ENCODE data around the gene PLCL1.

Gene PLCL1

DNA sequence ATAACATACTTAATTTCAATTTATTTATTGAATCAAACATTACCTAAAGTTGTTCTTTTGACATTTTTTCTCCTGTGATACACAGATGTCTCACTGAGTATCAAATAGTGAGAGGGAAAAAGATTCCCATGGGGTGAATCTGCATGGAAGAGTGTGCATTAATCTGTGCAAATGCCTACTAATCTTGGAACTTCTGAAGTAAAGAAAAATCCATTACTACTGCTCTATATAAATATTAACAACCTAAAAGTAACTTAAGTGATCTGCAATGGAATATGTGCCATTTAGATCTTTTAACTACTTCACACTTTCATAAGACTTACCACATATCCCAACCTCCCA, 125.5 kb downstream of the PLCL1 start:
- FAIRE-seq, result no peak

DNA sequence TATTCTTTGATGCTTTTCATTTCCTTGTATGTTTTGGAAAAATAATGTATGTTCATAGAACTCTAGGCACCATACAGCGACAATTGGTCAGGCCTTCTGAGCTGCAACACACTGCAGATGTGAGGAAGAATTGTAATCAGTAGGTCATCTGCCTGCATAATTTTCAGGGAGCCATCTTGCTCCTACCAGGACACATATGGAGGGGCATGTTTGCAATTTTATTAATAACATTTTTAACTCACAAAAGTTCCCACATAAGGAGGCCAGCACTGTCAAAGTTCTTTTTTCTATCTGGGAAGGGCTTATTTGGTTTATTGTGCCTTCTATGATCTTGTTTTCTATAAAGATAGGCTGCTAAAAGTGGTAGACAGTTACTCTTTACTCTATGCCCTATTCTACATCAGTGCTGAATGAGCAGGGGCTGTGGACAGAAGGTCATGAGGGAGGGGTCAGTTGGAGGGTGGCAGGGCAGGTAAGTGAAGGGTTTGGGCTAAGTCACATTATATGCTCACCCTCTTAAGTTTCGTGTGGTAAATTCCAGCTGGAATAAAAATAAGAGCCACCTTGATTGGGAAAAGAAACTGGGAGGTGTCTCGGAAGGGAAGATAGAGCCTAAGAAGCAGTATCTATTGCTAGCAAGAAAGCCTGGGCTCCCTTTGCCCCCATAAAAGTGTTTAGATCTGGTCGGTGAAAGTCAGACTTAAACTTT, 126.3 kb downstream of the PLCL1 start:
- no peak for FAIRE-seq

DNA sequence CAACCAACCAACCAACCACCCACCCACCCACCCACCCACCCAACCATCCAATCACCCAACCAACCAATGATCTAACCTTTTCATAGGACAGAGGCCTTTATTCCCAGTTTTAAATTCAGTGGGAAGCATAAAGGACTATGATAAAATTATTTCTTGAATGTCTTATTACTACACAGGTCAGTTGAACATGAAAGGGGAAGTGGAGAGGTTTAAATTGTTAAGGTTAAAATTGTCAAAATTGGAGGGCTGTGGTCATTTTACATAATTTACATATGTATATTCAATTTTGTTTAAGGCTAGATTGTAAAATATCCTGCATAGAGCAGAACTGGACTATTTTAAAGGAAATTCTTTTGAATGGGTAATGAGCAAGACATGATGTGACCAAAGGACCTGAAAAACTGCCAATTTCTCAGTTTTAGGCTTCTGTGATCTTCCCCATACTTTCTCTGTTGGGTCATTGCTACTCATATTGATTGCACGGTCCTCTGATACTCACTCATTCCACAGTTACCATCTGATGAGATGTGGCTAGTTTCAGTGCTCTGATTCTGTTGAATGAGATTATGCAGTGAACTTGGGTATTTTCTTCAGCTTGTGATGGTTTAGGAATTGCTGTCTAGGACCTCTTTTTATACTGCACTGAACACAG, 127.4 kb downstream of the PLCL1 start:
- FAIRE-seq, result no peak

DNA sequence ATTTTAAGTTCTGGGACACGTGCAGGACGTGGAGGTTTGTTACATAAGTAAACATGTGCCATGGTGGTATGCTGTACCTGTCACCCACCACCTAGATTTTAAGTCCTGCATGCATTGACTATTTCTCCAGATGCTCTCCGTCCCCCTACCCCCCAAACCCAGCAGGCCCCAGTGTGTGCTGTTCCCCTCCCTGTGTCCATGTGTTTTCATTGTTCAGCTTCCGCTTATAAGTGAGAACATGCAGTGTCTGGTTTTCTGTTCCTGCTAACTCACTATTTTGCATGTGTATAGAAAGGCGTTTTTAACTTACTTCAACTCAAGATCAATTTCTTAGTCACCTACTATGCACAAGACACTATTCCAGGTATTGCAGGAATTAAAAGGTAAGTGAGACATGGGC, 128.0 kb downstream of the PLCL1 start:
- no peak for FAIRE-seq

DNA sequence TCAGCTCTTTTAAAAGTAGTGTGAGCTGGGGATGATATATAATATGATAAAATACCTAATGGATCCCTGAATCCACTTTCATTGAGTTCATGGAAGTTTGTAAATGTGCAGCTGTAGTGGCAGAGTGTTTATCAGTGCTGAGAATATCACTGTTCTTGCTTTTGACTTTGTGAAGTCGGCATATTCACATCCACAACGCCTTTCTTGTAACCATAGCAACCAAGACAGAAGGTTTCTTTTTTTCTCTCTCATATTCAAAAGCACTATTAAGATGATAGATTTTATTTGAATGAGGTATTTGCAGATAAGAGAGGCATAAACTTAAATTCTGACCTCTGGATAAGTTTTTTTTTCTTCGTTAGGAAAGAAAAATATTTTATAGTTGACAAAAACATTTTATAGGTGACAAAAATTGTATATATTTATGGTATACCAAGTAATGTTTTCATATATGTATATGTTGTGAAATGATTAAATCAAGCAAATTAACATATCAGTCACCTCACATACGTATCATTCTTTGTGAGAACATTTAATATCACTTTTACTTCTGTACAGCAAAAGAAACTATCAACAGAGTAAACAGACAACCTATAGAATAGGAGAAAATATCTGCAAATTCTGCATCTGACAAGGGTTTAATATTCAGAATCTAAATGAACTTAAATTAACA, 130.0 kb downstream of the PLCL1 start:
- no peak for FAIRE-seq

DNA sequence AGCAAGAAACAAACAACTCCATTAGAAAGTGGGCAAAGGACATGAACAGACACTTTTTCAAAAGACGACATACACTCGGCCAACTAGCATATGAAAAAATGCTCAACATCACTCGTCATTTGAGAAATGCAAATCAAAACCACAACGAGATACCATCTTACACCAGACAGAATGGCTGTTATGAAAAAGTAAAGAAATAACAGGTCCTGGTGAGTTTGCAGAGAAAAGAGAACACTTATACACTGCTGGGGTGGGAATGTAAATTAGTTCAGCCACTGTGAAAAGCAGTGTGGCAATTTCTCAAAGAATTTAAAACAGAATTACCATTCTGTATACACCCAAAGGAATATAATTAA, 130.5 kb downstream of the PLCL1 start:
- FAIRE-seq, result no peak

DNA sequence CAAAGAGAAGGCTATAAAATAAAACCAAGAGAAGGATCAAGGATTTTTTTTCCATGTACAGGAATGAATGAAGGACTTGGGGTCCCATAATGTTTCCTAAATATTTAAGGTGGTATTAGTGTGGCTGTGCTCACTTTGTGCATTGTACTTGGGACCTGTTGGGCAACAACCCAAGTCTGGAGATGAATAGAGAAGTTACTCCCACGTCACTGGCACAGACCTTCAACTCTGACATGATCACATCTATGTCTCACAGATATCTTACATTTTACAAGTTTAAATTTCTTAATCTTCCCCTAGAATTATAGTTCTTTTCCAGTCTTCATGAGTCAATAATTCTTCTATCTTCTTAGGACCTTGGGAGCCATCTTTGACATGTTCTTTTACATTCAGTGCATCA, 133.4 kb downstream of the PLCL1 start:
- no peak for FAIRE-seq

DNA sequence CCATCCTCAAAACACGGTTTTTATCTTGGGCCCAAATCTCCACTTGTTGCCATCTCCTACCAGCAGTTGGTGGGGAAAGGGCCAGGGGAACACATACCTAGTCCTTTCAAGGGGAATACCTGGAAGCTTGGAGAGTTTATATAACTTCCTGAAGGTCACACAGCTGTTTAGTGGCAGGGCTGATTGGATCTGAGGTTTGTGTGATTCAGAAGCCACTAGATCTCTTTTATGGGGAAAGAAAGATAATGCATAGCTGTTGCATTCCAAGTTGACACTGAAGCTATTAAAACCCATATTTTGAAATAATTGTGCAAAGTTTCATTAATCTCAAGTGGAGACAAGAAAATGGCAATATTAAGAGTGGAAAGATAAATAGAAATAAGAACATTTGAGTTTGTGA, 134.2 kb downstream of the PLCL1 start:
- no peak for FAIRE-seq

DNA sequence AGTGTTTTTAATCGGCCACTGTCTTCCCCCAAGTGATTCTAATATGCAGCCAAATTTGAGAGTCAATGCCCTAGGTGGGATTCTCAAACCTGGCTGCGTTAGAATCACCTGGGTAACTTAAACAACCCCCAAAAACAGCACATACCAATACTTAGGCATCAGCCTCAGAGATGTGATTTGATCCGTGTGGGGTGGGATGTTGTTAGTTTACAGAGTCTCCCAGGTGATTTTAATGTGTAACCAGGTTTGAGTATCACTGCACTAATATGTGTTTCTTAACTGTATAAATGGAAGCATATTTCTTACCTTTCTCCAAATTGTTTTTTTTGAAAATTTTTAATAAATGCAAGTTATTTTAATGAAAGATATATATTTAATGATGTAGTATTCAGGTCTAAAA, 135.4 kb downstream of the PLCL1 start:
- FAIRE-seq, result no peak

DNA sequence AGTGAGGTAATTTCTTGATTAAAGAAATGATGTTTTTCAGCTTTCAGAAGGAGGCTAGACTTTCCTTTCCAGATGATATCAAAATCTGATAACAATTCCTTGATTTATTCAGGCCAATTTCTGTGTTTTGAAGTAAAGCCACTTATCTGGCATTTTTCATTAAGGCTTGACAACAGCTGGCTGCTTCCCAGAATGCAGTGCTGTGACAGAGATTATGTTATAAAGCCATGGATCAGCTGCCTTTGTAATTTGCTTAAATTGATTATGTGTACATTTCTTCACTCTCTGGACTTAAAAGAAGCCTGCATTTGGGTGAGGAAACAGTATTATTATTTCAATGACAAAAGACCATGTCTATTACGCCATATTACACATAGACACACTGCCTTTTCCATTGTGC, 136.0 kb downstream of the PLCL1 start:
- no peak for FAIRE-seq

DNA sequence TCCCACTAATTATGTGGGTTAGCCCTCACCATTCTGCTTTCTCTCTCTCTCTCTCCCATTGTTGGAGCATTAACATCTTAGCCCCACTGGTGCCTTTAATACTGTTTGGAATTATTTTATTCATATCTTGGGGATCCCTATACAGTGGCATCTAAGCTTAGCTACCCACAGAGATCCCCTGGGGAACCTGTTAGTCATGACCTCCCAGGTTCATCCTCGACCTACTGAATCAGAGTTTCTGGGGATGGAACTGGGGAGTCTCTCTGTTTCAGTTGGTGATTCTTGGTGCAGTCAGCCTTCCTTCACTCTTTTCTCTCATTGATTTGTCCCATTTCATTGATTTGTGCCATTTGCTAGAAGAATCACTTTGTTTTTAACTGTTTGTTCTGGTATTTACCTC, 137.3 kb downstream of the PLCL1 start:
- FAIRE-seq, result no peak

DNA sequence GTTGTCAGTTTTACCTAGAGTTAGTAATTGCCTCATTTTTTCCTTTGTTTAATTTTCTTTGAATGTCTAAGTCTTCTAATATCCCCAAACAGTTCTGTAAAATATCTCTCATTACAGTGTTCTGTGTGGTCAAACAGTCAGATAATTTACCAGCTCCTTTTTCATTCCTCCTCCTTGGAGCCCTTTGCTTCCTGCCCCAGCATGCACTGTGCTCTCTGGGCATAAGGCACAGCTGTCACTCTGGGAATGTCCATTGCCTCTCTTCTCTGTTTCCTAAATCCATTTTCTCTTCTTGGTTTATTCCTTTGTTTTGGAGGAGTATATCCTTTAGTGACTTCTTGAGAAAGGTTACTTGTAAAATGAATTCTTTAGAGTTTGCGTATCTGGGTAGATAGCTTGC, 139.3 kb downstream of the PLCL1 start:
- FAIRE-seq, result no peak

DNA sequence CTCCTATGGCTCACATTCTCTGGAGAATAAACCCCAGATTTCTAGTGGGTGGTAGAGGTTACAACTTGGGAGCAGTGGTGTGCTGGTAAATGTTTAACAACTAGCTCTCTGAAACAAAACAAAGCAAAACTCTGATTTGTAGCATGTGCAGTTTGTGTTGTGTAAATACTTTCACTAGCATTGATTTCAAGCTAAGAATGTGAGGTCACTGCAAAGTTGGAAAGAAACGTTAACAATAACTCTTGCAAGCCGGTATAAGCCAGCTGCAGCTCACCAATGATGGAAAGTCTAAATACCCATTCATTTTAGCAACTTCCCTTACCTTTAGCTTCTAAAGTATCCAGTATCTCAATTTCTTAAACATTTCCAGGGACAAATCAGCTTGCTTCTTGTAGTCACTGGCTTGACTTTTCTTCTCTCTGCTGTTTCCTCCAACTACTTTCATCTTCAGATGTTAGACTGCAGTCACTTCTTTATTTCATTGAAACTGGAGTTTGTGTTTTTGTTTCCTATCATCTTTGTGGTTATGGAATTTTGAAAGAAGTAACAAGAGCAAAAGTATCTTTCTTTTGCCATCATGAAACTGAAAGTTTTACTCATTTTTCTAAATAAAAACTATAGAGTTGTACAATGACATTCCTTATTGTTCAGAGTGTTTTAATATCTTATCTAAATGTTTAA, 140.2 kb downstream of the PLCL1 start:
- FAIRE-seq, result no peak

DNA sequence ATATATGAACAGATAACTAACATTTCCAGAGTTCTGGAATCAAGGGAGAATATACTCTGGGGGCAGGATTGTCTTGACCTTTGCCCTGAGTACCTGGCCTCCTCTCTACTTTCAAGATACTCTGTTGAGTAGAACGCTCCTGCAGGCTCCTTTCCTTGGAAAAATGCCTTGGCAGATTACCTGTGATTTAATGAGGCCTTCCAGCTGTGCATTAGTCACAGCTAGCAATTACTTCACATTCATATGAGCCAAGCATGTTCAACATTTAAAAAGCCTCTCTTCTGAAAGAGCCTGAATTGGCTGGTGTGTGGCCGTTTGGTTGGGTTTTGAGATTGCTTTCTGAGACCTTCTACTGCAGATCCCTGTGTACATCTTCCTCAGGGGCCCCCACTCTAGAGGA, 142.2 kb downstream of the PLCL1 start:
- no peak for FAIRE-seq

DNA sequence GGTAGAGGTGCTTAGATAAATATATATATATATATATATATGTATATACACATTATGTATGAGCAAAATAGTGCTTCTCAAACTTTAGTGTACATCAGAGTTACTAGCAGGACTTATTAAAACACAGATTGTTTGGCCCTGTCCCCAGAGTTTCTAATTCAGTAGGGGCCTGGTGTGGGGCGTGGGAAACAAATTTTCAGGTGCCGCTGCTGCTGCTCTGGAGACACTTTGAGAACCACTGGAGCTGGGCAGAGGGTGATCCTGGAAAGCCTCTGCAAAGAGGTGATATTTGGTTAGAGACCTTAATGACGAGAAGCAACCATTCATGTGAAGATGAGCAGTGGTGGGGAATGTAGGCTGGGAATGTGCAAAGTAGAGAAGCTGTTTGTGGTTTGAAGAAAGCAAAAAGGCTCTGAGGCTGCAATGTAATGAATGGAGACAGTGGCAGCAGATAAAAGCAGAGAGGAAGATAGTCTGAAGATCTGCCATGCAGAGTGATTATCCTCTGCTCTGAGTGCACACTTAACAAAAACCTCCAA, 142.9 kb downstream of the PLCL1 start:
- FAIRE-seq, result no peak

DNA sequence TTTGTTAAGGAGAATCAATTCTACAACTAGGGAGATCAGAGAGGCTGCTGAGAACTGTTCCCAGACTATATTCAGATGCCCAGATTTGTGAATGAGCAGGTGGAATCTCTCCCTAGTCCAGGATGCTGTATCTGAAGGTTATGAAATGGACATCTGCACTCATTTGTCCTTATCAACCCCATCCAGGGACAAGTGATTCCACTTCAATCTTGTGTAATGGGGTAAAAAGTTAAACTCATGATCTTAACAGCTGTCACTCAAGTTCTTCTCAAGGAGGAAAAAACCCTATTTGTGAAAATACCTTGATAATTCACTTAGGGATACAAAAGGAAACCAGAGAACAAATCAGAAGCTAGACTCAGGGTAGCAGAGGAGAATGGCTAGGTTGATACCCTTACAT, 144.8 kb downstream of the PLCL1 start:
- no peak for FAIRE-seq

DNA sequence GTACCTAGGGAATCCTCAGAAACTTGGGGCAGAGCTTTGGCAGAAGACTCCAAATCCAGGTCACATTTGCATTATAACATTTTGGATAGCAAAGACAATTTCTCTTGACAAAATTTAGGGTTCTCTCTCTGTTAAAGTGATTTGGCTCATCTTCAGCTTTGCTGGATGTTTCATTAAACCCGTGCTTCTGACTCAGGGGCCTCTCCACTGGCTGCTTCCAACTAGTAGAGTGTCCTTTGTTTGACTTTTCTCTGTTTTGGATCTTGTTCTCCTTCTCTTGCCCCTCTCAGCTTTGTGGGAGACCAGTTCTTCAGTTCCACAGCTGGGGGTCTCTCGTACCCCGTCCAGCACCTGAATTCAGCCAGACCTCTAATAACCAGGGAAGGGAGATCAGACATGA, 145.6 kb downstream of the PLCL1 start:
- FAIRE-seq, result no peak

DNA sequence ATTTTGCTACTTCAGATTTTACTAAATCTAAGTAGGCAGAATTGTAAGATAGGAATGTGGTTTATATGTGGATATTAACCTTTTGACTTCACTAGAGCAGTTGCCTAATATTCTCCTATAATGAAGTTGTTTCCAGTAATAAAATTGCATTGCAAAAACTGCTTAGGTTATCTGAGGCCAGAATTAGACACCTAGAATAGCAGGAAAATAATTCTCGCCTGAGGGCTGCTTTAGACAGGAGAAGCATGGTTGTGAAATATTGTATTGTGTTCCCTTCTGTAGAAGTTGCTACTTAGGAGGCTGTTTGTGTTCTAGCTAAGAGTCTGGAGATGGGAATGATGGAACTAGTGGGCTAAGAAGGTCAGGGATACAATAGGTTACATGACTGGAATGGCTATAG, 146.3 kb downstream of the PLCL1 start:
- FAIRE-seq, result no peak

DNA sequence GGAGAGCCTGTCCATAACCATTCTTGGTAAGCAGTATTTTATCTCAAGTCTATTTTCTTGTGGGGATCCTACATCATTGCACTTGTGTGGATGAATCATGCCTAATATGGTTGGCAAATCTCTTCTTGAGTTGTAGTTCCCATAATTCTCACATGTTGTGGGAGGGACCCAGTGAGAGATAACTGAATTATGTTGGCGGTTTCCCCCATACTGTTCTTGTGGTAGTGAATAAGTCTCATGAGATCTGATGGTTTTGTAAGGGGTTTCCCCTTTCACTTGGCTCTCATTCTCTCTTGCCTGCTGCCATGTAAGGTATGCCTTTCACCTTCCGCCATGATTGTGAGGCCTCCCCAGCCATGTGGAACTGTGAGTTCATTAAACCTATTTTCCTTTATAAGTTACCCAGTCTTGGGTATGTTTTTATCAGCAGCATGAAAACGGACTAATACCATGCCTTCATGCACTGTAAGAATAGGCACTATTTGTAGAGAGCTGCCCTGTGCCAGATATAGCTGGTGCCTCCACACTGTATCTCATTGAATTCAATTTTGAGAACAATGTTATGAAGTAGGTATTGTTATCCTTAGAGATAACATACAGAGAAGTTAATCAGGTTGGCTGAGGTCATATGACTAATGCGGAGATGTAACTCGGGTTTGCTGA, 148.3 kb downstream of the PLCL1 start:
- no peak for FAIRE-seq

DNA sequence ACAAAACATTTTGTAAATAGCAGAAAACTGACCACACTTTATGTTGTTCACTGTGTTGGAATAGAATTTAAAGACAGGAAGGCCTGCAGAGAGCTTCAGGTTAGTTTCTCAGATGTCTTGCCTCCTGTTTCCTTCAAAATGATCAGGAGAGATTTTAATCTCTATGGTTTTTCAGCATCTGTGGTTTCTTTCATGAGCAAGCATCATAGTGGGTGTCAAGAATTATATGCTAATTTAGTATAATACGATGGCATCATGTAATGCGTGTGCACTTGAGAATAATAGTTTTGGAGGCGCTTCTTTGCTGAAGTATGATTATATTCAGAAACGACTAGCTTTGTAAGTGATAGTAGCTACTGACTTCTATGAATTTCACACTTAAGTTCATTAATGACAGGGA, 149.9 kb downstream of the PLCL1 start:
- FAIRE-seq, result no peak

DNA sequence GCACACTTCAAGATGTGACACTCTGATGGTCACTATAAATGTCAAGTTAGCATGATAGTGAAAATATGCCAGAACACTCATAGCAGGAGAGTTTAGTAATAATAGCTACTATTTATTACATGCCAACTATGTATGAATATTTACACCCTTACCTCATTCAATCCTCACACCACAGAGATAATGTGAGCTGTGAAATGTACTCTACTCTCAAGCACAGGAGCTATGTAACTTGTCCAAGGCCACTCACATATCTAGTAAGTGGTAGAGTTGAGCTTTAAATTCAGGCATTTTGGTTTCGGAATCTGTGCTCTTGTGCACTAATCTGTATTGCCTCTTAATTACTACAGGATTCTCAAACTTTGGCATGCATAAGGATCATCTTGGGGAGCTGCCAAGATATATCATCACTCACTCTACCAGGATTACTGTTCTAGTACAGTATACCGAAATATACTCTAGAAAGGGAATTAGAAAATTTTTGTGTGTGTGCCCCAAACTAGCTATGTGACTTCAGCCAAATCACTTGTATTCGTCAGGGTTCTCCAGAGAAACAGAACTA, 154.3 kb downstream of the PLCL1 start:
- no peak for FAIRE-seq

DNA sequence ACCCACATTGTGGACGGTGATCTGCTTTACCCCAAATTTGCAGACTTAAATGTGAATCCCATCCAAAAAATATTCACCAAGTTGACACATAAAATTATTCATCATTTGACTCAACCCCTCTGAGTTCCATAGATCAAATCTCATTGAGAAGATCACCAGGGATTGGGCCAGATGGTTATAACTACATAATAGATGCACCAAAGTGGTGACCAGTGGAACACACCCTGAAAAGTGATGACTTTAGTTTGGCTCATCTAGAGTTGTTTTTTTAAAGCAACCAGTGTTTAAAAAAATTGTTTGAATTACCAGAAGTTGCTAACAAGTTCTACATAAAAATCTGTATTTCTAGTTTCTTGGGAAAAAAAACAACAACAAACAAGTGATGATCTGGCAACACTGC, 155.0 kb downstream of the PLCL1 start:
- FAIRE-seq, result no peak

DNA sequence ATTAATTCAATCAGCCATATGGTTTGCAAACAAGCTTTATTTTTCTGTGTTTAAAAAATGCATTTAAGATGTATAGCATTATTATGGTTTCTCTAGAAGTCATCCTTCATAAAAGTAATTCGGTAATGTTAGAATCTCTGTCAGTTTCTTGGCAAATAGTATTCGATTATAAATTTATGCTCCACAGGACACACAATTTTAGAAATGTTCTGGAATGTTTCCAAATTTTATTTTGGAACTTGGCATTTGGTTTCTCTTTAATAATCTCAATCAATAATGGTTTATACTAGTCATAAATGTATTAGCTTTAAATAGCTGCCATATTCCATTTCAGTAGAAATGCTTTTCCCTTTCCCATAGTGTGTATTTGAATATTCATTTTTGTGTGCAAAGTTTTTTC, 156.4 kb downstream of the PLCL1 start:
- no peak for FAIRE-seq

All from TTC549 (cell line).